Liver (tissue), 9 donors: ENCODE measurements around the gene OPTN. TPM values are rescaled to one million over a fixed set of nuclear protein-coding genes. Genes with fewer than 3 reads are reported as not detected.

ENCODE experiments used
- DNase-seq: peaks from one replicate; pipeline ENCODE4 v3.0.0-alpha.2; 2017; ENCODE audit warnings: low spot score
- H3K27ac ChIP-seq, 2 donors: one replicate each; pipeline ENCODE4 v1.7.0; 2013; ENCODE audit warnings: inconsistent platforms in 2 of 2, low read length in 2 of 2, control low read depth in 1 of 2, low read depth in 1 of 2, mild to moderate bottlenecking in 1 of 2
- H3K27me3 ChIP-seq, 4 donors: one replicate each; pipeline versions ENCODE4 v1.6.1 to v1.7.0; 2013; ENCODE audit warnings: low read length in 3 of 4, inconsistent platforms in 1 of 4, mild to moderate bottlenecking in 1 of 4, moderate library complexity in 1 of 4; ENCODE audit not compliant: control insufficient read depth in 4 of 4, insufficient read depth in 4 of 4
- H3K36me3 ChIP-seq, 4 donors: one replicate each; pipeline versions ENCODE4 v1.6.1 to v1.7.0; 2013; ENCODE audit warnings: low read length in 3 of 4, mild to moderate bottlenecking in 3 of 4, low read depth in 1 of 4, moderate library complexity in 1 of 4; ENCODE audit not compliant: control insufficient read depth in 4 of 4, insufficient read depth in 3 of 4
- H3K4me1 ChIP-seq, 4 donors: one replicate each; pipeline versions ENCODE4 v1.6.1 to v1.7.0; 2013; ENCODE audit warnings: low read length in 3 of 4, mild to moderate bottlenecking in 3 of 4, moderate library complexity in 1 of 4; ENCODE audit not compliant: control insufficient read depth in 4 of 4, insufficient read depth in 4 of 4
- H3K4me3 ChIP-seq, 3 donors: one replicate each; pipeline versions ENCODE4 v1.6.1 to v1.7.0; 2013; ENCODE audit warnings: low read length in 3 of 3, control low read depth in 1 of 3, low read depth in 1 of 3, mild to moderate bottlenecking in 1 of 3
- H3K9ac ChIP-seq, 2 donors: one replicate each; pipeline ENCODE4 v1.7.0; 2013; ENCODE audit warnings: low read length in 2 of 2, mild to moderate bottlenecking in 2 of 2, moderate library complexity in 2 of 2, control low read depth in 1 of 2, low read depth in 1 of 2
- H3K9me3 ChIP-seq, 4 donors: one replicate each; pipeline versions ENCODE4 v1.6.1 to v1.7.0; 2013; ENCODE audit warnings: low read length in 3 of 4; ENCODE audit not compliant: control insufficient read depth in 4 of 4
- ATF3 ChIP-seq: IDR thresholded peaks from 2 replicates; pipeline ENCODE4 v1.6.1; 2016; ENCODE audit warnings: antibody characterized with exemption
- CTCF ChIP-seq: fragments of 150-350 bp; IDR thresholded peaks from 2 replicates; pipeline ENCODE4 v1.5.1; 2017; ENCODE audit warnings: improper control_type of control experiment, low read depth, low read length; ENCODE audit not compliant: missing input control
- EGR1 ChIP-seq, 2 donors: IDR thresholded peaks; 2 replicates each; pipeline ENCODE4 v1.6.1; 2016 to 2018; ENCODE audit warnings: antibody characterized with exemption in 2 of 2, low read depth in 2 of 2
- FOXA1 ChIP-seq: IDR thresholded peaks from 2 replicates; pipeline ENCODE4 v1.6.1; 2016; ENCODE audit warnings: antibody characterized with exemption
- FOXA2 ChIP-seq: IDR thresholded peaks from 2 replicates; pipeline ENCODE4 v1.6.1; 2016; ENCODE audit warnings: antibody characterized with exemption
- GABPA ChIP-seq, 2 donors: IDR thresholded peaks in 1 of 2; conservative IDR thresholded peaks in 1 of 2; 2 replicates each; pipeline ENCODE4 v1.6.1; 2016; ENCODE audit warnings: antibody characterized with exemption in 2 of 2, mild to moderate bottlenecking in 1 of 2, moderate library complexity in 1 of 2
- HNF4A ChIP-seq, 2 donors: conservative IDR thresholded peaks; 2 replicates each; pipeline ENCODE4 v1.6.1; 2016; ENCODE audit warnings: antibody characterized with exemption in 2 of 2, mild to moderate bottlenecking in 2 of 2
- HNF4G ChIP-seq: IDR thresholded peaks from 2 replicates; pipeline ENCODE4 v1.6.1; 2016; ENCODE audit warnings: antibody characterized with exemption
- JUND ChIP-seq, 2 donors: IDR thresholded peaks; 2 replicates each; pipeline ENCODE4 v1.6.1; 2016; ENCODE audit warnings: antibody characterized with exemption in 2 of 2
- MAX ChIP-seq: IDR thresholded peaks from 2 replicates; pipeline ENCODE4 v1.6.1; 2016; ENCODE audit warnings: antibody characterized with exemption
- NR2F2 ChIP-seq: IDR thresholded peaks from 2 replicates; pipeline ENCODE4 v1.6.1; 2016; ENCODE audit warnings: antibody characterized with exemption
- RAD21 ChIP-seq, 2 donors: IDR thresholded peaks; 2 replicates each; pipeline ENCODE4 v1.6.1; 2016; ENCODE audit warnings: antibody characterized with exemption in 2 of 2, mild to moderate bottlenecking in 2 of 2
- REST ChIP-seq: IDR thresholded peaks from 2 replicates; pipeline ENCODE4 v1.6.1; 2016; ENCODE audit warnings: antibody characterized with exemption, mild to moderate bottlenecking
- RXRA ChIP-seq, 2 donors: IDR thresholded peaks; 2 replicates each; pipeline ENCODE4 v1.6.1; 2017 to 2018; ENCODE audit warnings: antibody characterized with exemption in 2 of 2, mild to moderate bottlenecking in 1 of 2
- SP1 ChIP-seq: IDR thresholded peaks from 2 replicates; pipeline ENCODE4 v1.6.1; 2018; ENCODE audit warnings: antibody characterized with exemption, mild to moderate bottlenecking
- TAF1 ChIP-seq: conservative IDR thresholded peaks from 2 replicates; pipeline ENCODE4 v1.6.1; 2016; ENCODE audit warnings: antibody characterized with exemption, mild to moderate bottlenecking
- YY1 ChIP-seq: IDR thresholded peaks from 2 replicates; pipeline ENCODE4 v1.6.1; 2016; ENCODE audit warnings: antibody characterized with exemption, mild to moderate bottlenecking
- ZBTB33 ChIP-seq: IDR thresholded peaks from 2 replicates; pipeline ENCODE4 v1.6.1; 2016; ENCODE audit warnings: antibody characterized with exemption
- WGBS: extraction: QIAGEN DNeasy Blood & Tissue Kit; methylation state at CpG from one replicate; pipeline ENCODE4 v1.1.7; 2013; 5-methylcytosine and 5-hydroxymethylcytosine counted together
- polyA plus RNA-seq, 2 donors: library from polyadenylated mRNA; stranded (reverse) in 1 of 2; unstranded in 1 of 2; fragments of 200-250 nt in 1 of 2; fragments of >200 nt in 1 of 2; fragmentation: Nextera tagmentation in 1 of 2; extraction: Ambion mirVana in 1 of 2; gene quantifications; one replicate each; pipeline versions ENCODE4 v1.2.1 to v1.2.3, GENCODE V29; 2013 to 2015
- total RNA-seq, 2 donors: library from RNA; depleted of rRNA; stranded (reverse); fragments of >200 nt; gene quantifications; one replicate each; pipeline ENCODE4 v1.2.3, GENCODE V29; 2014
- donor health status: healthy.
- donor health status: healthy.
- donor health status: healthy.
- donor health status: healthy.
- donor health status: healthy.

Gene OPTN
- total and polyA plus RNA-seq, 4 donors: 21.5 to 42.0 (median 34.2) TPM

- no peak overlapping the region for H3K9ac ChIP-seq
- 97% methylated on average over 5 of the region's 5 CpGs for WGBS
These were observed 83.7 kb downstream of the OPTN start for GRCh38 chr10:13183625-13184024.

More at GRCh38 chr10:13183625-13184024, 83.7 kb downstream of the OPTN start:
- Histone ChIP-seq H3K4me3 (no peak overlapping the region), H3K27ac (no peak overlapping the region), H3K36me3 (no peaks in the 10 kb centered on the region), H3K4me1 (peaks cover 0 to 2% (median 0%) of the 10 kb centered on the region in 4 donors), H3K9me3 (no peaks in the 10 kb centered on the region), H3K27me3 (no peaks in the 10 kb centered on the region)
- TF ChIP-seq RAD21 (IDR thresholded peaks at IDR 0.05) (no peak), YY1 (no peak), FOXA2 (no peak), CTCF (no peak), HNF4A (conservative IDR thresholded peaks at IDR 0.05) (no peak), REST (no peak), RXRA (IDR thresholded peaks at IDR 0.05) (no peak), JUND (IDR thresholded peaks at IDR 0.05) (no peak), SP1 (no peak), HNF4G (no peak), EGR1 (IDR thresholded peaks at IDR 0.05; ENCODE audit: low read depth in 2 of 2) (no peak), MAX (no peak), GABPA (IDR thresholded peaks at IDR 0.05 in 1 of 2, conservative IDR thresholded peaks at IDR 0.05 in 1 of 2) (no peak), NR2F2 (no peak), ATF3 (no peak), ZBTB33 (no peak), FOXA1 (no peak), TAF1 (no peak)
- no peak for DNase-seq
